SK-N-SH (cell line): ENCODE data around the gene CEP41.

Source experiments
- CTCF ChIP-seq: fragments of 200-600 bp; sonication (generic); IDR thresholded peaks from 2 replicates; pipeline ENCODE4 v1.6.1; 2017; ENCODE audit warnings: antibody characterized with exemption, mild to moderate bottlenecking, moderate library complexity
- JUND ChIP-seq: IDR thresholded peaks from 2 replicates; pipeline ENCODE4 v1.4.0; 2012
- MXI1 ChIP-seq: IDR thresholded peaks from 2 replicates; pipeline ENCODE4 v1.6.1; 2012; ENCODE audit warnings: mild to moderate bottlenecking, low read depth, low read length, improper control_type of control experiment
- POLR2AphosphoS5 ChIP-seq: IDR thresholded peaks from 2 replicates; pipeline ENCODE4 v1.6.1; 2012; ENCODE audit warnings: low read depth, low read length
- RFX5 ChIP-seq: IDR thresholded peaks from 2 replicates; pipeline ENCODE4 v1.6.1; 2012; ENCODE audit warnings: mild to moderate bottlenecking, improper control_type of control experiment, low read length
- SIN3A ChIP-seq: IDR thresholded peaks from 2 replicates; pipeline ENCODE4 v1.6.1; 2012; ENCODE audit warnings: low read depth, mild to moderate bottlenecking, low read length, moderate library complexity, borderline replicate concordance
- TF ChIP-seq, protein P1 (sequence below): IDR thresholded peaks from 2 replicates; pipeline ENCODE4 v1.4.0; 2012; ENCODE audit warnings: low read depth

DNA sequence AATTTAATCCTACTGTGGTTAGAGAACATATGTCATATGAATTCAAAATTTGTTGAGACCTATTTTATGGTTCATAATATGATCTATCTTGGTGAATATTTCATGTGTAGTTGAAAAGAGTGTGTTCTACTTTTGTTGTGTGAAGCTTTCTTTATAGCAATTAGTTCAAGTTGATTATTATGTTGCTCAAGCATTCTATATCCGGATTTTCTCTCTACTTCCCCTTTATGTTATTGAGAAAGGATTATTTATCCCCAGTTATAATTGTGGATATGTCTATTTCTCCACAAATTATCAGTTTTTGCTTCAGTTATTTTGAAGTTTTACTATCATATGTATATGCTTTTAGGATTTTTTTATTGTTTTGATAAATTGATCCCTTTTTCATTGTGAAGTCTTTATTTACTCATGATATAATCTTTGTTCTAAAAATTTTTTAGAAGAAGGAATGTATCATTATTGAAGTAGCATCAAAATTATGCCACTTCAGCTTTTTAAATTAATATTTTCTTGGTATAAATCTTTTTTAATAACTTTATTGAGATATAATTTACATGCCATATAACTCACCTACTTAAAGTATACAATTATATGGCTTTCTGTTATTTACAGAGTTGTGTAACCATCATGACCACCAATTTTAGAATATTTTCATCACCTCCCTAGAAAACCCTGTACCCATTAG, 39.0 kb upstream of the CEP41 start:
- TF ChIP-seq SIN3A (no peak), CTCF (no peak), MXI1 (no peak), JUND (no peak), RFX5 (no peak), POLR2AphosphoS5 (no peak)
- TF ChIP-seq, protein P1, sequence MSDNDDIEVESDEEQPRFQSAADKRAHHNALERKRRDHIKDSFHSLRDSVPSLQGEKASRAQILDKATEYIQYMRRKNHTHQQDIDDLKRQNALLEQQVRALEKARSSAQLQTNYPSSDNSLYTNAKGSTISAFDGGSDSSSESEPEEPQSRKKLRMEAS, result no peak
